Fibroblast of lung (primary cell): ENCODE data around the gene LRFN4. TPM values are rescaled to one million over a fixed set of nuclear protein-coding genes. Genes with fewer than 3 reads are reported as not detected.

ENCODE experiments used
- DNase-seq, 2 donors: peaks; one replicate each; pipeline versions ENCODE4 v3.0.0 to v3.0.0-alpha.2; 2010; ENCODE audit warnings: low read depth in 2 of 2
- H2AFZ ChIP-seq: 2 replicates; pipeline ENCODE4 v1.5.1; 2012; ENCODE audit warnings: low read length, control low read depth, inconsistent platforms
- H3K27ac ChIP-seq: 2 replicates; pipeline ENCODE4 v1.5.1; 2011; ENCODE audit warnings: low read length, control low read depth; ENCODE audit not compliant: insufficient read depth
- H3K27me3 ChIP-seq: 2 replicates; pipeline ENCODE4 v1.5.1; 2011; ENCODE audit warnings: mild to moderate bottlenecking, low read length; ENCODE audit not compliant: control insufficient read depth, insufficient read depth
- H3K36me3 ChIP-seq: 2 replicates; pipeline ENCODE4 v1.5.1; 2011; ENCODE audit warnings: low read length; ENCODE audit not compliant: control insufficient read depth, insufficient read depth
- H3K4me1 ChIP-seq: 2 replicates; pipeline ENCODE4 v1.5.1; 2011; ENCODE audit warnings: low read length; ENCODE audit not compliant: control insufficient read depth, insufficient read depth; ENCODE audit errors: extremely low read depth
- H3K4me2 ChIP-seq: 2 replicates; pipeline ENCODE4 v1.5.1; 2011; ENCODE audit warnings: low read length, control low read depth; ENCODE audit not compliant: insufficient read depth; ENCODE audit errors: extremely low read depth
- H3K4me3 ChIP-seq, 4 experiments: fragments of 200-600 bp in 1 of 4; sonication (generic) in 1 of 4; replicated peaks in 1 of 4; 2 replicates each; pipeline ENCODE4 v1.5.1; 2011 to 2016; ENCODE audit warnings: low read length in 4 of 4, low read depth in 3 of 4, mild to moderate bottlenecking in 3 of 4, control low read depth in 2 of 4, inconsistent platforms in 1 of 4, mixed read lengths in 1 of 4; ENCODE audit not compliant: insufficient read depth in 1 of 4; ENCODE audit errors: control extremely low read depth in 1 of 4
- H3K79me2 ChIP-seq: 2 replicates; pipeline ENCODE4 v1.5.1; 2012; ENCODE audit warnings: mild to moderate bottlenecking, low read length, inconsistent platforms; ENCODE audit not compliant: control insufficient read depth, insufficient read depth
- H3K9ac ChIP-seq: 2 replicates; pipeline ENCODE4 v1.5.1; 2011; ENCODE audit warnings: mild to moderate bottlenecking, low read length, control low read depth; ENCODE audit not compliant: insufficient read depth
- H3K9me3 ChIP-seq: 2 replicates; pipeline ENCODE4 v1.5.1; 2012; ENCODE audit warnings: low read depth, low read length; ENCODE audit not compliant: control insufficient read depth, insufficient read depth
- H4K20me1 ChIP-seq: 2 replicates; pipeline ENCODE4 v1.5.1; 2011; ENCODE audit warnings: low read length; ENCODE audit not compliant: control insufficient read depth, insufficient read depth; ENCODE audit errors: extremely low read depth
- CTCF ChIP-seq, 2 donors: IDR thresholded peaks in 1 of 2; conservative IDR thresholded peaks in 1 of 2; 1 replicate in 1 of 2; 2 replicates in 1 of 2; pipeline ENCODE4 v1.5.1; 2011 to 2012; ENCODE audit warnings: low read length in 2 of 2, control low read depth in 1 of 2, inconsistent platforms in 1 of 2, low read depth in 1 of 2, mild to moderate bottlenecking in 1 of 2
- EZH2 ChIP-seq: IDR thresholded peaks from 2 replicates; pipeline ENCODE4 v1.5.1; 2012; ENCODE audit warnings: low read length, control low read depth, mild to moderate bottlenecking; ENCODE audit errors: missing control alignments
- polyA plus RNA-seq, 2 donors: library from polyadenylated mRNA; depleted of rRNA in 1 of 2; stranded (reverse) in 1 of 2; unstranded in 1 of 2; fragments of >200 nt; gene quantifications; 2 replicates each; pipeline ENCODE4 v1.2.1, GENCODE V29; 2011 to 2012; ENCODE audit warnings: missing spikeins in 1 of 2
- total RNA-seq: library from RNA; depleted of rRNA; stranded (reverse); fragments of >200 nt; gene quantifications from 2 replicates; pipeline ENCODE4 v1.2.1, GENCODE V29; 2014

LRFN4 gene
- total and polyA plus RNA-seq, 2 donors (not counting 1 experiment from before 2014, with no cell fraction given) = 3.8 to 14.5 TPM

DNA sequence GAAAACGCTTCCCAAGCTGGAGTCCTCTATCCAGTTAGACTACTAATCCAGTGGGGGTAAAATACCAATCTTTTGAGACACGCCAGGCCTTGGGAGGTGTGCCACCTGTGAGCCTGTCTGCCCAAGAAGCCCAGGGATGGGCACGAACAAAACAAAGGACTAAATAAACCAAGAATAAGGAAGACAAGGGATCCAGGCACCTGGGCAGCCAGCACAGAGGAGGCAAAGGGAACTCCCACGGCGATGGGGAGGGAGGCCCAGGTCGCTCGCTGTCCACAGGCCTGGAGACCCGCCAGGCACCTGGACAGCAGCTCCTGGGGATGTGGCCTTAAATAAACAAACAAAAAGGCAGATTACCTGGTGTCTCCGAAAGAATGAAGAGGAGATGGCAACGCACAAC lies 31.4 kb downstream of the LRFN4 start:
- H3K4me1 ChIP-seq = peaks cover 13% of the 10 kb centered on the region
- H3K27me3 ChIP-seq = no peaks in the 10 kb centered on the region
- H3K9me3 ChIP-seq = no peaks in the 10 kb centered on the region
- no peaks in the 10 kb centered on the region for H3K79me2 ChIP-seq
- no peaks in the 10 kb centered on the region for H3K36me3 ChIP-seq
- H4K20me1 ChIP-seq = no peaks in the 10 kb centered on the region
- no peak overlapping the region for H3K4me2 ChIP-seq
- H3K9ac ChIP-seq = no peak overlapping the region
- no peak overlapping the region for H3K4me3 ChIP-seq
- no peak for TF ChIP-seq CTCF (conservative IDR thresholded peaks at IDR 0.05 in 1 of 2, IDR thresholded peaks at IDR 0.05 in 1 of 2; ENCODE audit: low read depth in 1 of 2, low read length in 2 of 2)
- no peak for TF ChIP-seq EZH2
- no peak for DNase-seq
- no peak overlapping the region for H3K27ac ChIP-seq
- no peak overlapping the region for H2AFZ ChIP-seq

DNA sequence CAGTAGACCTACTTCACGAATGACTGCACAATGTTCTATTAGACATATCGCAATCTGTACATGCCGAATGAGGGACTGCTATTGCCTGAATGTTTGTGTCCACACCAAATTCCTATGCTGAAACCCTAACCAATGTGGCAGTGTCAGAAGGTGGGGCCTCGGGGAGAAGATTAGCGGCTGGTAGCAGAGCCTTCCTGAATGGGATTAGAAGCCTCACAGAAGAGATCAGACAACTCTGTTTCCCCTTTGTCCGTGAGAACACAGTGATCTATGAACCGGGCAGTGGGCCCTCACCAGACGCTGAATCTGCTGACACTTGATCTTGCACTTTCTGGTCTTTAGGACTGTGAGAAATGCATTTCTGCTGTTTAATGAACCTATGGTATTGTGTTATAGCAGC lies 33.1 kb downstream of the LRFN4 start:
- H3K9ac ChIP-seq = no peak overlapping the region
- H2AFZ ChIP-seq = no peak overlapping the region
- no peaks in the 10 kb centered on the region for H4K20me1 ChIP-seq
- H3K4me2 ChIP-seq = no peak overlapping the region
- no peaks in the 10 kb centered on the region for H3K9me3 ChIP-seq
- TF ChIP-seq CTCF (conservative IDR thresholded peaks at IDR 0.05 in 1 of 2, IDR thresholded peaks at IDR 0.05 in 1 of 2; ENCODE audit: low read depth in 1 of 2, low read length in 2 of 2) = no peak
- no peak for TF ChIP-seq EZH2
- no peaks in the 10 kb centered on the region for H3K27me3 ChIP-seq
- peaks cover 10% of the 10 kb centered on the region for H3K4me1 ChIP-seq
- no peak overlapping the region for H3K27ac ChIP-seq
- DNase-seq = peak; percentile 22 to 42
- no peaks in the 10 kb centered on the region for H3K79me2 ChIP-seq
- H3K36me3 ChIP-seq = no peaks in the 10 kb centered on the region
- H3K4me3 ChIP-seq = no peak overlapping the region

DNA sequence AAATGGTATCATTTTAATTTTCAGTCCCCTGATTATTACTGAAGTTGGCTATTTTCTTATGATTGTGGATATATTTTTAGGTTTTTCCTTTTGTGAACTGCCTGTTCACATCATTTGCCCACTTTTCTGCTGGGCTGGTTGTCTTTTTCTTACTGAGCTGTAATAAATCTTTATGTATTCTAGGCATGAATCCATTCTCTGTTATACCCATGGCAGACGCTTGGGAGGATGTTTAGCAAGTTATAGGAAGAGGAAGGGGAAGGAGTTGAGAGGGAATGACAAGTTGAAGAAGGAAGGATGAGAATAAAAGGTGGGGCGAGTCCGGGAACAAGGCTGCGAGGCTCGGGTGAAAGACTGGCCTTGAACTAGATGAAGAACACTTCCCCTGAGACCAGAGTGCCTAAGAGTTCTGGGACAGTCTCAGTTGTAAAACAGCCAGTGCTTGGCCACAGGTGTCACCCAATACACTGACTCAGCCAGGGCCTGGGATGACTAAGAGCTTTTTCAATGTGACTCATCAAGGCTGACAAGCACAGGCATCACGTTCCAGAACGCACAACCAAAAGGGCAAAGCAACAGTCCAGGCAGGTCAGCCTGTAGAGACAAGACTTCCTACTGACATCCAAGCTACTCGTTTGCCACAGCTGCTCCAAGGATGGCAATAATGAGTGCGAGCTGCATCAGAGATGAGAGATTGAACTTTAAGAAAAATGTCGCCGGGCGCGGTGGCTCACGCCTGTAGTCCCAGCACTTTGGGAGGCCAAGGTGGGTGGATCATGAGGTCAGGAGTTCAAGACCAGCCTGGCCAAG lies 35.2 kb downstream of the LRFN4 start:
- no peak overlapping the region for H3K4me3 ChIP-seq
- H3K79me2 ChIP-seq = no peaks in the 10 kb centered on the region
- TF ChIP-seq EZH2 (no peak), CTCF (conservative IDR thresholded peaks at IDR 0.05 in 1 of 2, IDR thresholded peaks at IDR 0.05 in 1 of 2; ENCODE audit: low read depth in 1 of 2, low read length in 2 of 2) (no peak)
- H2AFZ ChIP-seq = no peak overlapping the region
- DNase-seq = peak; percentile 95 to 97
- H4K20me1 ChIP-seq = no peaks in the 10 kb centered on the region
- no peaks in the 10 kb centered on the region for H3K9me3 ChIP-seq
- H3K4me1 ChIP-seq = peaks cover 5% of the 10 kb centered on the region
- no peaks in the 10 kb centered on the region for H3K27me3 ChIP-seq
- no peak overlapping the region for H3K9ac ChIP-seq
- H3K36me3 ChIP-seq = no peaks in the 10 kb centered on the region
- H3K4me2 ChIP-seq = no peak overlapping the region
- H3K27ac ChIP-seq = peak overlapping the region; percentile 11
